Stomach smooth muscle (tissue), 2 donors: Measurements from ENCODE around the gene SORCS1.

Source experiments
- H3K27ac ChIP-seq: one replicate; pipeline ENCODE4 v1.7.0; 2013; ENCODE audit warnings: mild to moderate bottlenecking, low read length, inconsistent platforms
- H3K27me3 ChIP-seq, 2 donors: one replicate each; pipeline ENCODE4 v1.7.0; 2013; ENCODE audit warnings: low read length in 2 of 2; ENCODE audit not compliant: insufficient read depth in 2 of 2, control insufficient read depth in 1 of 2
- H3K36me3 ChIP-seq, 2 donors: one replicate each; pipeline ENCODE4 v1.7.0; 2013; ENCODE audit warnings: low read length in 2 of 2; ENCODE audit not compliant: control insufficient read depth in 2 of 2, insufficient read depth in 2 of 2
- H3K4me1 ChIP-seq: one replicate; pipeline ENCODE4 v1.7.0; 2013; ENCODE audit warnings: low read length; ENCODE audit not compliant: control insufficient read depth, insufficient read depth
- H3K4me3 ChIP-seq, 2 donors: one replicate each; pipeline ENCODE4 v1.7.0; 2013; ENCODE audit warnings: low read length in 2 of 2
- H3K9ac ChIP-seq, 2 donors: one replicate each; pipeline ENCODE4 v1.7.0; 2013; ENCODE audit warnings: low read length in 2 of 2, mild to moderate bottlenecking in 1 of 2
- H3K9me3 ChIP-seq, 2 donors: one replicate each; pipeline ENCODE4 v1.7.0; 2013; ENCODE audit warnings: low read length in 2 of 2; ENCODE audit not compliant: control insufficient read depth in 2 of 2
- donor health status: healthy.
- donor health status: Pancreatic carcinoma.

Gene SORCS1

DNA sequence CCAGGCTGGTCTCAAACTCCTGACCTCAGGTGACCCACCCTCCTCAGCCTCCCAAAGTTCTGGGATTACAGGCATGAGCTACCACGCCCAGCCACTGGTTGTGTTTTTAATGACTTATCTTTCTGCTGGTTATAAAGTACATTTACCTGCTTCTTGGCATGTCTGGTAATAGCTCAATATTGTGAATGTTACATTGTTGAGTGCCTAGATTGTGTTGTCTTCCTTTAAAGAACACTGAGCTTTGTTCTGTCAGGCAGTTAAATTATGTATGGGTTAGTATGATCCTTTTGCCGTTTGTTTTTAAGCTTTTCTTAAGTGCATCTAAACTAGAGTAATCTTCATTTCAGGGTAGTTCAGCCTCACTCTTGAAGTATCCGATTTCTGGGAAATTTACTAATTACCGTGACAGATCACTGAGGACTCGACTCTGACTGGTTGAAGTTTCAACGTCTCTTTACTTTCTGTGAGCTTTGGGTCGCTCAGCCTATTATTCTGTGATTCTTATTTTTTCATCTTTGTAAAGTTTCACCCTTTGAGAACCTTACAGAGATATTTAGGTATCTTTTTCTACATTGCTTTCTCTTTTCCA lies 617.4 kb downstream of the SORCS1 start:
- Histone ChIP-seq H3K4me1 (no peaks in the 10 kb centered on the region), H3K9me3 (no peaks in the 10 kb centered on the region), H3K9ac (no peak overlapping the region), H3K4me3 (no peak overlapping the region), H3K27ac (no peak overlapping the region), H3K27me3 (no peaks in the 10 kb centered on the region), H3K36me3 (no peaks in the 10 kb centered on the region)

DNA sequence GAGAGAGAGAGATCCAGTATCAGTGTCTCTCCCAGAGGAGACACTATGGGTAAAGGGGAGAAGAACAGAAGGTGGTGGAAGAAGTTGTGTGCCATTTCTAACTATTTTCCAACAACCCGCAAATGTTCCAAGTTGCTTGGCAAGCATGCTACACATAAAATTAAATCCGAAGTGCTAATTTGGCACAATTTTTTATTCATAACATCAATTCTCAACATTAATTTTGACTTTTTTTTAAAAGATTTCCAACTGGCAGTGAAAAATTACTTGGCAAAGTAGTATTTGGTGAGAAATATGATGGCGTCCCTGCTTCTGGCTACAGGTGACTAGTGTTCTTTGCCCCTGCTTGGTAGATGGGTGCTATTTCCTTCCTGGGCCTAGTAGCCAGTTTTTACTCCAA lies 622.0 kb downstream of the SORCS1 start:
- H3K4me3 ChIP-seq, result no peak overlapping the region
- H3K9ac ChIP-seq, result no peak overlapping the region
- no peaks in the 10 kb centered on the region for H3K9me3 ChIP-seq
- H3K27me3 ChIP-seq, result no peaks in the 10 kb centered on the region
- no peaks in the 10 kb centered on the region for H3K36me3 ChIP-seq
- no peak overlapping the region for H3K27ac ChIP-seq
- H3K4me1 ChIP-seq, result no peaks in the 10 kb centered on the region

DNA sequence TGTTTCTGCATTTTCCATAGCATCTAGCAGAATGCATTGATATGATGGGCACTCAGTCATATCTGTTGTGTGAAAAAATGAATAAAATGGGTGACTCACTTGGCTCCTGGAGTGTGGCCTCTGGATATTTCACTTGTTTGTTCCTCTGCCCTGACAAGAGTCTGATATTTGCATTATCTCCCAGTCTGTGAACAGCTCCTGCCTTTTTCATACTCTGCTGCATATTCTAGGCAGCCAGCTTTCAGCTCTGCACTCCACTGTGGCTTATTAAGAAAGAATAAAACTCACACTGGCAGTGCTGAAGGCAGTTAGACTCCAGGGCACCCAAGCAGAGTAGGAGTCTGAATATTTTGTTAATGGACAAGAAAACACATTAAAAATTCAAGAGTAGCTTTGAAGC lies 623.9 kb downstream of the SORCS1 start:
- H3K4me3 ChIP-seq, result no peak overlapping the region
- H3K27ac ChIP-seq, result no peak overlapping the region
- H3K4me1 ChIP-seq, result no peaks in the 10 kb centered on the region
- no peaks in the 10 kb centered on the region for H3K9me3 ChIP-seq
- H3K9ac ChIP-seq, result no peak overlapping the region
- H3K27me3 ChIP-seq, result no peaks in the 10 kb centered on the region
- no peaks in the 10 kb centered on the region for H3K36me3 ChIP-seq

DNA sequence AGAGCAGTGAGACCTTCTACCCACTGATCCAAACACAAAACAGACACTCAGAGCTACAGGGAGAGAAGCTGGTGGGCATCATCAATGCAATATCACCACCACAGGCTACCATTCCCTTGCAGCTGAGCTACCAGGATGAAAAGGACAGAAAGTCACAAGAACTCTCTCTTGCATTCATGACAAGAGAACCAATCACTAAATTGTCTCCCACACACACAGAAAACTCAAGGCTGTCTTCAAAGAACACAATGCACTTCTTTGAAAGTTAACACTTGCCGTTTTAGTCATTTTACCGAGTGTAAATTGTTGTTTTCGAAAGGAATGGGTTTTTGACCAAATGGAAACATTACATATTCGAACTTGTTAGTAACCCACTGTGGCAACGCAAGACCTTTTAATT lies 626.6 kb downstream of the SORCS1 start:
- no peaks in the 10 kb centered on the region for H3K36me3 ChIP-seq
- no peaks in the 10 kb centered on the region for H3K9me3 ChIP-seq
- no peak overlapping the region for H3K27ac ChIP-seq
- no peaks in the 10 kb centered on the region for H3K4me1 ChIP-seq
- no peak overlapping the region for H3K9ac ChIP-seq
- no peaks in the 10 kb centered on the region for H3K27me3 ChIP-seq
- no peak overlapping the region for H3K4me3 ChIP-seq

DNA sequence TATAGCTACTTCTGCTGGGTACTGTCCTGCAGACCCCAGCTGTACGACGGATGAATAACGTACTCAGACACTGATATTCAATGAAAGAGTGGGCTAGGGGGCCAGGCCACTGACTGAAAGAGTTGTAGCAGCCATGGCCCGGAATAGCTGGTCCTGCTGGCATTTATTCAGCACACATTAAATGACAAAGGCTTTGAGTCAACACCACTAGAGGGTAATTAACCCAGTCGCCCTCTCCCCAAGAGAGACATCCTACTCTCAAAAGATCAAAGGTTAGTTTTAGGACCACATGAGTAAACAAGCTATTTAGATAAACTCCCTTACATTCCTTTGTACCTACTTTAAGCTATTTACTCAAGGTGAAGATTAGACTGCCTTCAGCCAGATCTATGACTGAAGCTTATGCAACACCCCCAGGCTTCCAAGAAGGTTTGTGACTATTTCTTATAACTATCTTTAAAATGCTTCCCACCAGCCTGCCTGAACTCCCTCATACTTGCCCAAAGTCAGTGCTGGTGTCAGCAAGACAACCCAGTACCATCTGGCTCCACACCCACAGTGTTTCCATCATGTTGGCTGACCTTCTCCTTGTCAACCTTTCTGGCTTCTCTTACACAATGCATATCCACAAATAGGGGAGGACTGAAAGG lies 629.1 kb downstream of the SORCS1 start:
- H3K4me1 ChIP-seq, result no peaks in the 10 kb centered on the region
- no peak overlapping the region for H3K9ac ChIP-seq
- H3K27ac ChIP-seq, result no peak overlapping the region
- H3K36me3 ChIP-seq, result no peaks in the 10 kb centered on the region
- H3K9me3 ChIP-seq, result no peaks in the 10 kb centered on the region
- H3K27me3 ChIP-seq, result no peaks in the 10 kb centered on the region
- no peak overlapping the region for H3K4me3 ChIP-seq

DNA sequence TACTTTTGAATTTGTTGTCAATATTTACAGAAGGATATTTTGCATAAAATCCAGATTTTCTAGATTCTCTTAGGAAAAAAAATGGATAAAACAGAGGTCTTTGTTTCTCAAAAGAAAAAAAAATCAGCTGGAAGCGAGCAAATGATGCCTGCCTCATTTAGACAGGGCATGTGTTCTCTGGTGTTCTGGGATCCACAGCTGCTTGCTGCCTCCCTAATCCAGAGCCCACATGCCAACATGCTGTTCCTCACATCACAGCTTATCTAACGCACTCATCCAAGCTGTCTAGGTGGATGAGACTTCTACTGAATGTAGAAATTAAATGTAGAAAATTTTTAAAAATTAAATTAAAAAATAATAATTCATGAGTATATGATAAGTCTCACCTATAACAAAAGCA lies 630.1 kb downstream of the SORCS1 start:
- Histone ChIP-seq H3K36me3 (no peaks in the 10 kb centered on the region), H3K4me3 (no peak overlapping the region), H3K27ac (no peak overlapping the region), H3K9me3 (no peaks in the 10 kb centered on the region), H3K27me3 (no peaks in the 10 kb centered on the region), H3K9ac (no peak overlapping the region), H3K4me1 (no peaks in the 10 kb centered on the region)

DNA sequence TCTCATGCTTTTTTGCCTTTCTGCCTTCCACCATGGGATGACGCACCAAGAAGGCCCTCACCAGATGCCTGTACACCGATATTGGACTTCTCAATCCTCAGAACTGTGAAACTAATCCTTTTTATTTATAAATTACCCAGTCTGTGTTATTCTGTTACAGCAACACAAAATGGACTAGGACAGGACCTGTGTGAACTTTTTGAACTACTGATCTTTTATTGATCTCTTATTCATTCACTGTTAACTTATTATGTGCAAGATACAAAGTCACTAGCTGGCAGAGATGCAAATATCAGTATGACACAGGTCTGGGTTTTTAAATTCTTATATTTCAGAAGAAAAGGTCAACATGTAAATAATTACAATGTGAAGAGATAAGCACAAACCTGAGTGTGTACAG lies 635.8 kb downstream of the SORCS1 start:
- no peaks in the 10 kb centered on the region for H3K27me3 ChIP-seq
- no peak overlapping the region for H3K27ac ChIP-seq
- no peaks in the 10 kb centered on the region for H3K9me3 ChIP-seq

DNA sequence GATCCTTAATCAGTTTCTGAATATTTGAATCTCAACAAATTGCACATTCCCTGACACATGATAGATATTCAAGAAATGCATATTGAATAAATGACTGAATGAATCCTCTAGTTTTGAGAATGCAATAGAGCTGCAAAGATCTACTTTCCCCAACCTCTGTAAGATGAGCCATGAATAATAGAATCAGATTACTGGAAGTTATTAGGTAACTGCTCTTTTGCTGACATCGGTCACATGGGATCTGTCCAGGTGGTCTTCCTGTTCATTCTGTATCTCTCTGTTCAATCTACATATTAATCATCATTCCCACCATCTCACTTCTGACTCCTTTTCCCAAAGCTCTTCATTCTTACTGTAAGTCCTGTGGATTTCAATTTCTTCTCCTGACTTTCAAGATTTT lies 638.7 kb downstream of the SORCS1 start:
- H3K9me3 ChIP-seq, result no peaks in the 10 kb centered on the region
- no peak overlapping the region for H3K27ac ChIP-seq
- no peak overlapping the region for H3K9ac ChIP-seq
- H3K4me1 ChIP-seq, result no peaks in the 10 kb centered on the region
- no peak overlapping the region for H3K4me3 ChIP-seq
- no peaks in the 10 kb centered on the region for H3K27me3 ChIP-seq
- no peaks in the 10 kb centered on the region for H3K36me3 ChIP-seq

More for the DNA sequence above, 635.8 kb downstream of the SORCS1 start:
- no peak overlapping the region for H3K9ac ChIP-seq
- no peaks in the 10 kb centered on the region for H3K4me1 ChIP-seq
- no peak overlapping the region for H3K4me3 ChIP-seq
- H3K36me3 ChIP-seq, result no peaks in the 10 kb centered on the region
